Left lung (tissue), 10 donors: ENCODE results near the gene USP33. TPM values are rescaled to one million over a fixed set of nuclear protein-coding genes. Genes with fewer than 3 reads are reported as not detected.
"Not testable (repeated sequence)": the region's sequence is repeated elsewhere in the genome, so short reads cannot be mapped to it uniquely, and the experiment has no call there.

Experiments used
- ATAC-seq: fragments of 200-7000 bp; cut with Tn5 transposase; one replicate; pipeline ENCODE4 v1.9.1; 2020; ENCODE audit warnings: moderate library complexity
- DNase-seq, 4 donors: peaks; one replicate each; pipeline ENCODE4 v3.0.0-alpha.2; 2013 to 2020
- H3K27ac ChIP-seq, 2 donors: fragments of 200-600 bp; sonication (generic) in 1 of 2; one replicate each; pipeline versions ENCODE4 v1.5.0 to v1.8.0; 2020 to 2021
- H3K27me3 ChIP-seq, 2 donors: fragments of 200-600 bp; sonication (generic) in 1 of 2; one replicate each; pipeline versions ENCODE4 v1.5.0 to v1.8.0; 2020 to 2021
- H3K36me3 ChIP-seq, 2 donors: fragments of 200-600 bp; sonication (generic) in 1 of 2; one replicate each; pipeline versions ENCODE4 v1.5.0 to v1.8.0; 2020 to 2021
- H3K4me1 ChIP-seq, 2 donors: fragments of 200-600 bp; one replicate each; pipeline ENCODE4 v1.8.0; 2021
- H3K4me3 ChIP-seq, 2 donors: fragments of 200-600 bp; sonication (generic) in 1 of 2; one replicate each; pipeline versions ENCODE4 v1.5.0 to v1.8.0; 2020 to 2021; ENCODE audit warnings: mild to moderate bottlenecking in 1 of 2
- H3K9me3 ChIP-seq, 2 donors: fragments of 200-600 bp; sonication (generic) in 1 of 2; one replicate each; pipeline versions ENCODE4 v1.5.0 to v1.8.0; 2020 to 2021
- intact Hi-C, 2 donors: fragments of 100-400 bp; cut with DNase I; formaldehyde crosslinking; loops; one replicate each; pipeline versions ENCODE4 v1.11.2 to v1.14.2; 2022
- polyA plus RNA-seq, 6 donors: library from polyadenylated mRNA; unstranded; fragments of 120-200 nt; gene quantifications; one replicate each; pipeline ENCODE4 v1.2.1, GENCODE V29; 2013; ENCODE audit not compliant: insufficient read length in 6 of 6
- total RNA-seq, 2 donors: library from RNA; stranded (reverse); fragmentation: NEBNext Ultra II Directional; extraction: Animal tissue kit (Norgen Biotek cat#: 25700); gene quantifications; one replicate each; pipeline ENCODE4 v1.2.1, GENCODE V29; 2021
- TF ChIP-seq, protein P1 (sequence below), 2 donors: fragments of 200-600 bp; sonication (generic) in 1 of 2; IDR thresholded peaks; one replicate each; pipeline versions ENCODE4 v1.5.0 to v1.8.0; 2021; ENCODE audit warnings: antibody characterized with exemption in 2 of 2
- donor health status: DM: no; HTN: yes; CAD: no.
- donor health status: DM: no; HTN: no; CAD: no.

Gene USP33
- total and polyA plus RNA-seq, 8 donors: 50.5 to 136 (median 116) TPM

DNA sequence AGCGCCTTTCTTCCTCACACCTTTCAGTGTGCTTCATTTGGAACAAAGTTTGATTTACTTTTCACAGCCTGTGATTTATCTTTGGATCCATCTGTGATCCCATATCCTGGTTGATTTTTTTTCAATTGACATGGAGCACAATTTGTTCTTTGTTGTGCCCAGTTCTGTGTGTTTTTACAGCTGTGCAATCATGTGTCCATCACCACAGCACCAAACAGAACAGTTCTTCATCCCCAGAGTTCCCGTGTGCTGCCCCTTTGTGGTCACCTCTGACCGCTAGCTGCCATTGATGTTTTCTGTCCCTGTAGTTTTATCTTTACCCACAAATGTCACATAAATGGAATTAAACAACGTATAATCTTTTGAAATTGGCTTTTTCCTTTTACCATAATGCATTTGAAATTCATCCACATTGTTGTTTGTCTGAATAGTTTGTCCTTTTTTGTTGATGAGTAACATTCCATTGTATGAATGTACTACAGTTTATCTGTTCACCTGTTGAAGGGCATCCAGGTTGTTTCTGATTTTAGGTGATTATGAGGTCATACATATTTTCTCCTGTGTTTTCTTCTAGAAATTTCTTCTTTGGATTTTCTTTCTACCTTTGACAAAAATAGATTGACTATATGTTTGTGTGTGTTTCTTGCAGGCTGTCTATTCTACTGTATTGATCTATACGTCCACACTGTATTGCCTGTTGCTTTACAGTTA lies 37.2 kb upstream of the USP33 start:
- peaks cover 0 to 14% of the 10 kb centered on the region in 2 donors for H3K36me3 ChIP-seq
- intact Hi-C loops: no loop called here
- no peak overlapping the region for H3K27ac ChIP-seq
- no peak for ATAC-seq
- H3K4me3 ChIP-seq: no peak overlapping the region
- H3K9me3 ChIP-seq: no peaks in the 10 kb centered on the region
- TF ChIP-seq, protein P1, sequence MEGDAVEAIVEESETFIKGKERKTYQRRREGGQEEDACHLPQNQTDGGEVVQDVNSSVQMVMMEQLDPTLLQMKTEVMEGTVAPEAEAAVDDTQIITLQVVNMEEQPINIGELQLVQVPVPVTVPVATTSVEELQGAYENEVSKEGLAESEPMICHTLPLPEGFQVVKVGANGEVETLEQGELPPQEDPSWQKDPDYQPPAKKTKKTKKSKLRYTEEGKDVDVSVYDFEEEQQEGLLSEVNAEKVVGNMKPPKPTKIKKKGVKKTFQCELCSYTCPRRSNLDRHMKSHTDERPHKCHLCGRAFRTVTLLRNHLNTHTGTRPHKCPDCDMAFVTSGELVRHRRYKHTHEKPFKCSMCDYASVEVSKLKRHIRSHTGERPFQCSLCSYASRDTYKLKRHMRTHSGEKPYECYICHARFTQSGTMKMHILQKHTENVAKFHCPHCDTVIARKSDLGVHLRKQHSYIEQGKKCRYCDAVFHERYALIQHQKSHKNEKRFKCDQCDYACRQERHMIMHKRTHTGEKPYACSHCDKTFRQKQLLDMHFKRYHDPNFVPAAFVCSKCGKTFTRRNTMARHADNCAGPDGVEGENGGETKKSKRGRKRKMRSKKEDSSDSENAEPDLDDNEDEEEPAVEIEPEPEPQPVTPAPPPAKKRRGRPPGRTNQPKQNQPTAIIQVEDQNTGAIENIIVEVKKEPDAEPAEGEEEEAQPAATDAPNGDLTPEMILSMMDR (IDR thresholded peaks at IDR 0.05): no peak
- no peak for DNase-seq
- no peaks in the 10 kb centered on the region for H3K27me3 ChIP-seq
- H3K4me1 ChIP-seq: no peaks in the 10 kb centered on the region

DNA sequence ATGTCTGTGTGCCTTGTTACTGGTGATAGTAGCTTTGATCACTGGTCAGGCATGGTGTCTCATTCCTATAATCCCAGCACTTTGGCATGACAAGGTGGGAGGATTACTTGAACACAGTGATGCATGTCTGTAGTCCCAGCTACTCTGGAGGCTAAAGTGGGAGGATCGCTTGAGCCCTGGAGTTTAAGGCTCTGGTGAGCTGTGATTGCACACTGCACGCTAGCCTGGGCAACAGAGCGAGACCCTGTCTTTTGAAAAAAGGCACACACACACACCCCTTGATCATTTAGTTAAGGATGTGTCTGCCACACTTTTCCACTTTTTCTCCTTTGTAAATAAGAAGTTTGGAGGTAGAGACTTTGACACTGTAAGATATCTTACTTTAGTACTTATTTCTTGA lies 34.9 kb upstream of the USP33 start:
- Histone ChIP-seq H3K27ac (no peak overlapping the region), H3K9me3 (no peaks in the 10 kb centered on the region), H3K4me1 (no peaks in the 10 kb centered on the region), H3K36me3 (peaks cover 0 to 20% of the 10 kb centered on the region in 2 donors), H3K27me3 (no peaks in the 10 kb centered on the region), H3K4me3 (no peak overlapping the region)
- TF ChIP-seq, protein P1 (IDR thresholded peaks at IDR 0.05): no peak
- ATAC-seq: no peak
- intact Hi-C loops: no loop called here
- DNase-seq: no peak

DNA sequence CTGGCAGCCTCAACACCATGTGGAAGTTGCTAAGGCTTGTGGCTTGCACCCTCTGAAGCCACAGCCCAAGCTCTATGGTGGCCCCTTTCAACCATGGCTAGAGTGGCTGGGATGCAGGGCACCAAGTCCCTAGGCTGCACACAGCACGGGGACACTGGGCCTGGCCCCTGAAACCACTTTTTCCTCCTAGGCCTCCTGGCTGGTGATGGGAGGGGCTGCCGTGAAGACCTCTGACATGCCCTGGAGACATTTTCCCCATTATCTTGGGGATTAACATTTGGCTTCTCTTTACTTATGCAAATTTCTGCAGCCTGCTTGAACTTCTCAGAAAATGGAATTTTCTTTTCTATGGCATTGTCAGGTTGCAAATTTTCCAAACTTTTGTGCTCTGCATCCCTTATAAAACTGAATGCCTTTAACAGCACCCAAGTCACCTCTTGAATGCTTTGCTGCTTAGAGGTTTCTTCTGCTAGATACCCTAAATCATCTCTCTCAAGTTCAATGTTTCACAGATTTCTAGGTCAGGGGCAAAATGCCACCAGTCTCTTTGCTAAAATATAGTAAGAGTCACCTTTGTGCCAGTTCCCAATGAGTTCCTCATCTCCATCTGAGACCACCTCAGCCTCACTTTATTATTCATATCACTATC lies 26.6 kb upstream of the USP33 start:
- H3K27me3 ChIP-seq, H3K4me3 ChIP-seq, H3K27ac ChIP-seq, intact Hi-C loops, ATAC-seq, DNase-seq: not testable (repeated sequence)
- Histone ChIP-seq H3K4me1 (peaks cover 0 to 12% of the 10 kb centered on the region in 2 donors), H3K36me3 (peaks cover 0 to 73% of the 10 kb centered on the region in 2 donors), H3K9me3 (peaks cover 0 to 11% of the 10 kb centered on the region in 2 donors)

DNA sequence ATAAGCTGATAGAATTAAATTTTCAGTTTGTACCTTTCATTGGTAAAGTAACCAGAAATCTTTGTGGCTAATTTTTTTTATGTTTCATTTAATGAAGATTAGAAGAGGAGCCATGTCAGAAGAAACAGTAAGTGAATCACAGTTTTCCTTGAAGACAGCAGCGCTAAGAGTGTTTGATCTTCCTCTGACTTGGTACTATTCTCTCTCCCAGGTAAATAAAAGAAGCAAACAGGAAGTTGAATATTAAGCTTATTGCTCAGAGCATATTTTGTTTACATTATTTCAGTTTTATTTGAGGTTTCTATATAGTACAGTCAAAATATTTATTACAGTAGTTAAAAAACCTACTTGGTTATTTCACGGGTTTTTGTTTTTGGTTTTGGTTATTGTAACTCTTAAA lies 23.5 kb upstream of the USP33 start:
- Histone ChIP-seq H3K36me3 (peaks cover 0 to 46% of the 10 kb centered on the region in 2 donors), H3K9me3 (peaks cover 0 to 11% of the 10 kb centered on the region in 2 donors), H3K27me3 (no peaks in the 10 kb centered on the region), H3K4me3 (no peak overlapping the region), H3K4me1 (peaks cover 0 to 25% of the 10 kb centered on the region in 2 donors), H3K27ac (no peak overlapping the region)
- no peak for DNase-seq
- TF ChIP-seq, protein P1 (IDR thresholded peaks at IDR 0.05): no peak
- intact Hi-C loops: no loop called here
- no peak for ATAC-seq

- no peak overlapping the region for H3K27ac ChIP-seq
- ATAC-seq (no peak), DNase-seq (no peak)
- no peaks in the 10 kb centered on the region for H3K27me3 ChIP-seq
- intact Hi-C loops: no loop called here
- H3K4me3 ChIP-seq: no peak overlapping the region
- peaks cover 0 to 25% of the 10 kb centered on the region in 2 donors for H3K4me1 ChIP-seq
- H3K9me3 ChIP-seq: peaks cover 0 to 8% of the 10 kb centered on the region in 2 donors
- H3K36me3 ChIP-seq: peaks cover 0 to 32% of the 10 kb centered on the region in 2 donors
- TF ChIP-seq, protein P1 (IDR thresholded peaks at IDR 0.05): no peak
Observed at GRCh38 chr1:77781683-77782082, 22.0 kb upstream of the USP33 start.
